Activated T-cell treated with anti-CD3 and anti-CD28 coated beads for 24 hours (primary cell): ENCODE measurements around the gene TLE6.
"Not testable (repeated sequence)": the region's sequence is repeated elsewhere in the genome, so short reads cannot be mapped to it uniquely, and the experiment has no call there.

Experiments
- DNase-seq: peaks from one replicate; pipeline ENCODE4 v3.0.0-alpha.2; 2020; ENCODE audit warnings: low read depth

TLE6 gene

DNA sequence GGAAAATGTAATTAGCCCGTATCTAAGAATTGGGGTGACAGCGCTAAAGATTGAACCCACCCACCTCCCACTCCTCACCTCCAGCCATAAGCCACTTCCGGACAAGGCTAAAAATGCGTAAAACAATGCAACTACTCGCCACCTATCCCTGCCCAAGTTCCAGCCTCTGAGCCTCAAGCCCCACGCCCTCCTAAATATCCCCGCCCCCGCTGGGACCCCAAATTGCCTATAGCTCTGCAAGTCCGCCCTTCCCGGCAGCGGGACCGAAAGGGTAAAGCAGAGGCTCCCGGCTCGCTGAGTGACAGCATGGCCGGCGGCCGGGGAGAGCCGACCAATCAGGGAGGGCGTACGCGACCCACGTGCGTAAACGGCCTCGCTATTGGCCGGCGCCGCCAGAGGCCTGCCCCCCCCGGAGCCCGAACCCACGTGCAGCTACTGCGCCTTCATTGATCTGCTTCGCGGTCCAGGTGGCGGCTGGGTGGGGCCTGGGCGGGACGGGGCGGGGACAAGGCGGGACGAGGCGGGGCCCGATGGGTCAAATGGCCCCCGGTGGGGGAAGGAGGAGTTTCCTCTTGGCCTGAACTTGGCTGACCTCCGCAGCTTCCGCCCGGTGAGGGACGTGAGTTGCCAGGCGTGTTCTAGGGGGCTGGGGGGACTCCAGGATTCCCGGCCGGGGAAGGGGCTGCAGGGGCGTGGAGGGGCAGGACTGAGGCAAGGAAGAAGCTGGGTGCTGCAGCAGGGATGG is at the start of gene TLE6:
TSS of gene TLE6 (plus strand) at position 564 of the 745 bp plus-strand sequence. CDS start 670 bp downstream, outside the sequence.
- DNase-seq, result peak; percentile 88

DNA sequence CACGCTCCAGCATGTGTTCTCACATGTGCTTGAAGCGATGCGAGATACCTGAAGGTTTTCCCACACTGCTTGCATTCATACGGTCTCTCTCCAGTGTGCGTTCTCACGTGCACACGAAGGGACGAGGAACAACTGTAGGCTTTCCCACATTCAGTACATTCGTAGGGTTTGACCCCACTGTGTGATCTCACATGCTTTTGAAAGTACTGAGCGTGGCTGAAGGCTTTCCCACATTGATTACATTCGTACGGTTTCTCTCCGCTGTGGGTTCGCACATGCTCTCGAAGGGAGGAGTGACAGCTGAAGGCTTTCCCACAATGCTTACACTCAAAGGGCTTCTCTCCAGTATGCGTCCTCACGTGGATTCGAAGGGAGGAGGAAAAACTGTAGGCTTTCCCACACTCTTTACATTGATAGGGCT is 43.9 kb upstream of the TLE6 start:
- no peak for DNase-seq

DNA sequence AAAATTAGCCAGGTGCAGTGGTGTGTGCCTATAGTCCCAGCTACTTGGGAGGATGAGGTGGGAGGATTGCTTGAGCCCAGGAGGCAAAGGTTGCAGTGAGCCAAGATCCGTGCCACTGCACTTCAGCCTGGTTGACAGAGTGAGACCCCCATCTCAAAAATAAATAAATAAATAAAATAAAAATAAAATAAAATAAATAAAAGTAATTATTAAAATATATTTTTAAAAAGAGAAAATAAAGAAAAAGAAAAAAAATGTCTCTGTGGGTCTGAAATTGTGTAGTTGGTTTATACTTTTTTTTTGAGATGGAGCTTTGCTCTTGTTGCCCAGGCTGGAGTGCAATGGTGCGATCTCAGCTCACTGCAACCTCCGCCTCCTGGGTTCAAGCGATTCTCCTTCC is 41.5 kb upstream of the TLE6 start:
- DNase-seq, result not testable (repeated sequence)

- DNase-seq, result no peak
These were observed 34.3 kb upstream of the TLE6 start for GRCh38 chr19:2942928-2943640.

DNA sequence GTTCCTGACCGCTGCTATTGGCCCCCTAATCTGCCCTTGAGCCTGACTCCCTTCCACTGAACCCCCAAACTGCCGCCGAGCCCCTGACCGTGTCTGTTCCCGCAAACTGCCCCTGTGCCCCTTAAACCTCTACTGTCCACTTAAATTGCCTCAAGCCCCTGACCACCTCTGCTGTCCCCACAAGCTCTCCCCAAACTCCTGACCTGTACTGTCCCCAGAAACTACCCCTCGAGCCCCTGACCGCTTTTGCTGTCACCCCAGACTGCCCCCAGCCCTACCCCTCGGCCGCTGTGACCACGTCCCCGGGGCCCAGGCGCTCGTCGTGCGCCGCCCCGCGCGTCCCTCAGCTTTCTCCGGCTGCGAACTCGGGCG is 33.0 kb upstream of the TLE6 start:
- no peak for DNase-seq

DNA sequence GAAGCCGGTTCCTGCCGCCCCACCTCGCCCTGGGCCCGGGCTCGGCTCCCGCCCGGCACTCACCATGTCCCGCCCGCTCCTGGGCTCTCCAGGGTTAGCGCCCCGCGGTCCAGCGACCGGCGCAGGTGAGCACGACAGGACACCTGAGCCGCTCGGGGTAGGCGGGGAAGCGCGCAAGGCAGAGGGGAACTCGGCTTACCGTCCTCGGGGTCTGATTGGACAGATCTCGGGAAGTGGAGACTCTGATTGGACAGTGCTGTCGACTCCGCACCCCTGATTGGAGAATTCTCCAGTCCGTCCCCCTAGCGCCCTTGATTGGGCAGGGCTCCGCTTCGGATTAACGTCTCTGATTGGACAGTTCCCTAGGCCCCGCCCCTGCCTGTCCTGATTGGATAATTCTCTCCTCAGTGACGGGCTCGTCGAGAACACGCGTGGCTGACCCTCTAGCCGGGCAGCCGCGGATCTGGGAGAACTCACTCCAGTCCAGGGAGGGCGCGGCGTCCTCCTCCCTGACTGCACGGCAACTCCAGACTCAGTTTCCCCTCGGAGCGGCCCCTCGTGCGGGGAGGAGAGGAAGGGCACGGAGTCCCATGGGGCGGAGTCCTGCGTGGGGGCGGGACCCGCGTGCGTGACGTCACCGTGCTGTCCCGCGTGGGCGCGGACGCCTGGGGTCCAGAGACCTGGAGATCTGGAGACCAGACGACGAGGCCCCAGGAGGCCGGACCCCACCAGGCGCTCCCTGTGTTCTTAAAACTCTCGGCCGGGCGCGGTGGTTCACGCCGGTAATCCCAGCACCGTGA is 32.4 kb upstream of the TLE6 start, which contains the start of gene ZNF77:
TSS of gene ZNF77 (minus strand) at position 197 of the 800 bp plus-strand sequence. CDS start at position 66, 131 bp downstream.
- peak; percentile 98 for DNase-seq

DNA sequence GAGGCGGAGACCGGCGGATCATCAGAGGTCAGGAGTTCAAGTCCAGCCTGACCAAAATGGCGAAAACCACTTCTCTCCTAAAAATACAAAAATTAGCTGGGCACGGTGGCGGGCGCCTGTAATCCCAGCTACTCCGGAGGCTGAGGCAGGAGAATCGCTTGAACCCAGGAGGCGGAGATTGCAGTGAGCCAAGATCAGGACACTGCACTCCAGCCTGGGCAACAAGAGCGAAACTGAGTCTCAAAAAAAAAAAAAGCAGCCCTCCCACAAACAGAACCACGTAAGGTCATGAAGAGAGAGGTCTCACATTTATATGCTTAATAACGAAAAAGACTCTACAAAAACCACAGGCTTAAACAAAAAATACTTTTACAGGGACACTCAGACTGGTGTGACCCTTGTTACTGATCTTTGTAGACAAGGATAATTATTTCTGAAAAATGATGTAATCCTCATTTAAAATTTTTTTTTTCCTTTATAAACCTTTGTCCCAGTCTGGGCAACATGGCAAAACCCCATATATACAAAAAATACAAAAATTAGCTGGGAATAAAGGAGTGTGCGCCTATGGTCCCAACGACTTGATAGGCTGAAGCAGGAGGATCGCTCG is 31.7 kb upstream of the TLE6 start:
- no peak for DNase-seq

DNA sequence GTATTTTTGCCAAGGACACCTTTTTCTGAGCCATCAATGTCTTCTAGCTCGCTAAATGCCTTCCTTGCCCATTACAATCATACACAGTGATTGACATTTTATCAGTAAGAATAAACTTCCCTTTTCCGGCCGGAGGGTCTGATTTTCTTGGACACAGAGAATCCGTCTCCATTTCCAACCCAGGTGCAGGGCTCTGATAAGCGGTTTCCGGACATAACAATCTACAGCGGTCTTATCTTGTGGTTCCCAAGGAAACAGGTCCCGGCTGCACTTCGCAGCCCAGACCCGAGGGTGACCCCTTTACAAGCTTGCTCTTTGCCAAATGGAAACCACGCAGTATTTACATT is 27.5 kb upstream of the TLE6 start:
- no peak for DNase-seq

DNA sequence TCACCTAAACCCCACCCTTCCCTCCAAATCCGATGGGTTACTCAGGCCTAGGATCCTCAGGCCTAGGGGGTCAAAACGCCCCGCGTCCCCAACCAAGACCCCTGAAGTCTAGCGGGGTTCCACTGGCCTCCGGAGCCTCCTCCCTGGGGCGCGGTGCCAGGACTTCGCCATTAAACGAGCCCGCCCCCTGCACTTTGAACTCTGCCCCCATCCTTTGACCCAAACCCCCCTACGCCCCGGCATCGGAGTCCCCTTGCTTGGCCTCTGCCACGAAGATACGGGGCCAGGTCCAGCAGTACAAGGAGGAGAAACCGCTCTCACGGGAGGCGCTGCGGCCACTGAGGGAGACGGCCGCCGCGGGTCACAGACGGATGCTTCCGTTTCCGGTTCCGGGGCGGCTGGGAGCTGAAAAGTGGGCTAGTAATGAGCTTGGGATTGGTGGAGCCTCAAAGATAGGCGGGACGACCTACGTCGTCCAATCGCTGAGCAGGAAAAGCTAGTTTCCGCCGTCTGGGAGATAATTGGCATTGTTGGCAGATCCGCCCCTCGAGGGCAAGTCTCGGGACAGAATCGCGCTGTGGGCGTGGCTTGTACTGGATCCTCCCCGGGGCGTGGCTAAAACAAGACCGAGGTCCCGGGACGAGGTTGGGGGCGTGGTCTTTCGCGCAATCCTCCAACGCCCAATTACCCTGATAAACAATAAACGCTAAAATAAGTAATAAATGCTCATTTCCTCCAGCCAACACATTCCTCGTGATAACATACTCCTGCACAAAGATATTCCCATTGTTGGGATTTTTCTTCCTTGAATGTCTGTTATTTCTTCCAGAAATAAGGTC is 26.9 kb upstream of the TLE6 start:
- peak; percentile 100 for DNase-seq

DNA sequence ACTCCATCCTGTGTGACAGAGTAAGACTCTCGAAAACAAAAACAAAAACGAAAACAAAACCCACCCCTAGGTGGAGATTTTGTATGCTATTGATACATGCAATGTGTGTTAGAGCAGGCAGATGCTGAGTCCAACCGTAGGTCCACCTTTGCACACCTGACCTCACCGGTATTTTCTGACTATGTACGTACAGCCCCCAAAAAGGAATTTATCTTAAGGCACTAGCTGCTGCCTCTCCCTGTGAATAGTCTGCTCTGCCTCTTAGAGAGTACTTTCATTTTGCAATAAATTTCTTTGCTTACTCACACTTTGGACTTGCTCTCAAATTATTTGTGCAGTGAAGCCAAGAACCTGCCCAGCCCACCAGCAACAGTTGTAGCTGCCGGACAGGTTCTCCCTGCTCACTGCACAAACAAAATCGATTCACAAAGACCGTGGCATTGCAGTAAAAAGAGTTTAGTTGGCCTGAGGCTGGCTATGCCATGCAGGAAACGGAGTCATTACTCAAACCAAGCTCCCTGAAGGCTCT is 24.3 kb upstream of the TLE6 start:
- no peak for DNase-seq

DNA sequence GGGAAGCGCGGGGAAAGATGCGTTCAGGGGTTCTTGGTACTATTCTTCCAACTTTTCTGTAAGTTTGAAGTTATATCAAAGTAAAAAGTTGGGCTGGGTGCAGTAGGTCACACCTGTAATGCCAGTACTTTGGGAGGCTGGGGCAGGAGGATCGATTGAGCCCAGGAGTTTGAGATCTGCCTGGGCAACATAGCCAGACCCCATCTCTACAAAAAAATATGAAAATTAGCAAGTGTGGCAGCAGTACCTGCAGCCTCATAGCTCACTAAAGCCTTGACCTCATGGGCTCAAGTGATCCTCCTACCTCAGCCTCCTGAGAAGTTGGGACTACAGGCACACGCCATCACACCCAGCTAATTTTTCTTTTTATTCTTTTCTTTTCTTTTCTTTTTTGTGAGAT is 20.2 kb upstream of the TLE6 start:
- no peak for DNase-seq

- DNase-seq, result no peak
These were observed 17.2 kb upstream of the TLE6 start for GRCh38 chr19:2960120-2960519.

GRCh38 chr19:2962018-2962670 is 15.2 kb upstream of the TLE6 start:
- peak; percentile 46 for DNase-seq

- DNase-seq, result no peak
These were observed 14.2 kb upstream of the TLE6 start for GRCh38 chr19:2963122-2963521.

DNA sequence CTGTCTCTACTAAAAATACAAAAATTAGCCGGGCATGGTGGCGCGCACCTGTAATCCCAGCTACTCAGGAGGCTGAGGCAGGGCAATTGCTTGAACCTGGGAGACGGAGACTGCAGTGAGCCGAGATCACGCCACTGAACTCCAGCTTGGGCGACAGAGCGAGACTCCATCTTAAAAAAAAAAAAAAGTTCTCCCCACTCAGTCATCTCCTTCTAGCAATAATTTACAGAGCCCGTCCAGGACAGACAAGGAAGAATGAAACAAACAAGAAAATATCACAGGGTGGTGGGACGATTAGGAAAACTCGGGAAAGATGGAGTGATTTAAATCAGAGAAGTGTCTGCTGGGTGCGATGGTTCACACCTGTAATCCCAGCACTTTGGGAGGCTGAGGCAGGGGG is 13.7 kb upstream of the TLE6 start:
- DNase-seq, result not testable (repeated sequence)

- no peak for DNase-seq
These were observed 12.5 kb upstream of the TLE6 start for GRCh38 chr19:2964874-2965273.

- DNase-seq, result no peak
These were observed 9.4 kb upstream of the TLE6 start for GRCh38 chr19:2967972-2968371.

DNA sequence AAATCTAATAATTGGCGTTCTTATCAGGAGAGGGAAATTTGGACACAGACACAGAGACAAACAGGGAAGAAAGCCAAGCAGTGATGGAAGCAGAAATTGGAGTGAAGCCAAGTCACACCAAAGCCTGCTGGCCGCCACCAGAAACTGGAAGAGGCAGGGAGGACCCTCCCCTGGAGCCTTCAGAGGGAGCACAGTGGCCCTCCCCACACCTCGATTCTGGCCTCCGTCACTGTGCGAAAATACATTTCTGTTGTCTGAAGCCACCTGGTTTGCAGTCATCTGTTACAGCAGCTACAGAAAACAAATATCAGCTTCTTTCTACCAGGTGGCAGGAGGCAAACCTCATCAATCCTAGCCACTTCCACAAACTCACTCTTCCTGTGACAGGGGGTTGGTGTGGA is 8.3 kb upstream of the TLE6 start:
- DNase-seq, result no peak

GRCh38 chr19:2970201-2970835 is 7.0 kb upstream of the TLE6 start:
- DNase-seq, result no peak

GRCh38 chr19:2973229-2973628 is 4.1 kb upstream of the TLE6 start:
- DNase-seq, result no peak
